Uterus (tissue), 4 donors: Measurements from ENCODE around the gene PTPRG. TPM values are rescaled to one million over a fixed set of nuclear protein-coding genes. Genes with fewer than 3 reads are reported as not detected.
"Not testable (repeated sequence)": the region's sequence is repeated elsewhere in the genome, so short reads cannot be mapped to it uniquely, and the experiment has no call there.

Experiments
- DNase-seq, 2 donors: peaks; one replicate each; pipeline ENCODE4 v3.0.0-alpha.2; 2019 to 2020
- H3K27ac ChIP-seq, 2 donors: fragments of 200-600 bp; sonication (generic); 1 replicate in 1 of 2; 2 replicates in 1 of 2; pipeline ENCODE4 v1.5.1; 2016 to 2018
- H3K27me3 ChIP-seq, 2 donors: fragments of 200-600 bp; sonication (generic); one replicate each; pipeline ENCODE4 v1.5.1; 2018 to 2019; ENCODE audit warnings: control low read depth in 1 of 2
- H3K36me3 ChIP-seq, 2 donors: fragments of 200-600 bp; sonication (generic); one replicate each; pipeline ENCODE4 v1.5.1; 2019; ENCODE audit warnings: control low read depth in 1 of 2
- H3K4me1 ChIP-seq, 2 donors: fragments of 200-600 bp; sonication (generic); one replicate each; pipeline ENCODE4 v1.5.1; 2018 to 2019; ENCODE audit warnings: control low read depth in 1 of 2
- H3K4me3 ChIP-seq, 2 donors: fragments of 200-600 bp; sonication (generic); 1 replicate in 1 of 2; 2 replicates in 1 of 2; pipeline ENCODE4 v1.5.1; 2018 to 2019; ENCODE audit warnings: mild to moderate bottlenecking in 1 of 2
- H3K9me3 ChIP-seq, 2 donors: fragments of 200-600 bp; sonication (generic); one replicate each; pipeline ENCODE4 v1.5.1; 2019; ENCODE audit warnings: control low read depth in 1 of 2
- POLR2A ChIP-seq, 2 donors: fragments of 450-650 bp; IDR thresholded peaks; one replicate each; pipeline ENCODE4 v1.6.1; 2016; ENCODE audit warnings: antibody characterized with exemption in 2 of 2, mild to moderate bottlenecking in 1 of 2, moderate library complexity in 1 of 2
- intact Hi-C: fragments of 100-400 bp; cut with DNase I; formaldehyde crosslinking; loops from one replicate; pipeline ENCODE4 v1.15.1; 2023; ENCODE audit warnings: low total_unique reads
- total RNA-seq, 4 donors: library from RNA; depleted of rRNA in 3 of 4; stranded (reverse); fragments of >200 nt in 3 of 4; gene quantifications; one replicate each; pipeline versions ENCODE4 v1.1.0 to v1.2.4, GENCODE V29; 2014 to 2023
- TF ChIP-seq, protein P1 (sequence below), 4 experiments: fragments of 200-600 bp in 2 of 4; fragments of 450-650 bp in 2 of 4; sonication (generic) in 2 of 4; IDR thresholded peaks; one replicate each; pipeline ENCODE4 v1.5.1; 2016 to 2019; ENCODE audit warnings: antibody characterized with exemption in 4 of 4, mild to moderate bottlenecking in 2 of 4, moderate library complexity in 1 of 4
- donor health status: DM: yes; HTN: yes; CAD: no.

Gene PTPRG
- total RNA-seq, 4 donors from 2014 or later = 43.5 to 136 (median 62.6) TPM

DNA sequence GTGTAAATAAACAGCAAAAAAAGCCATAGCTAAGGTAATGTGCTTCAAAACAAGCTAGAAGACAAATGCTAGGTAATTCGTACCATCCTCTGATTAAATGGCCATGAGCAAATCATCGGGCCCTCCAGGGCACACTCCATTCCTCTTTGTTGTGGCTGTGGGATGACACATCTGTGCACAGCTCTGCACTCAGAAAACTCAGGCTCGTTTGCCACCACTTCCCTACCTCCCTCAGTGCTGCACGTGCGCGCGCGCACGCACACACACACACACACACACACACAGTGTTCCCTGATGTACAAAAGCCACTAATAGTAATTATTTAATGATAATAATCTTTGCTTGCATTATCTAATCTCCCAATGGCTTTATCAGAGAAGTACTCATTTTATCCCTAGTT is 475.4 kb downstream of the PTPRG start:
- Histone ChIP-seq H3K4me3 (no peak overlapping the region), H3K36me3 (no peaks in the 10 kb centered on the region), H3K4me1 (no peaks in the 10 kb centered on the region), H3K9me3 (no peaks in the 10 kb centered on the region), H3K27ac (no peak overlapping the region), H3K27me3 (no peaks in the 10 kb centered on the region)
- intact Hi-C loops = no loop called here
- no peak for DNase-seq
- TF ChIP-seq, protein P1, sequence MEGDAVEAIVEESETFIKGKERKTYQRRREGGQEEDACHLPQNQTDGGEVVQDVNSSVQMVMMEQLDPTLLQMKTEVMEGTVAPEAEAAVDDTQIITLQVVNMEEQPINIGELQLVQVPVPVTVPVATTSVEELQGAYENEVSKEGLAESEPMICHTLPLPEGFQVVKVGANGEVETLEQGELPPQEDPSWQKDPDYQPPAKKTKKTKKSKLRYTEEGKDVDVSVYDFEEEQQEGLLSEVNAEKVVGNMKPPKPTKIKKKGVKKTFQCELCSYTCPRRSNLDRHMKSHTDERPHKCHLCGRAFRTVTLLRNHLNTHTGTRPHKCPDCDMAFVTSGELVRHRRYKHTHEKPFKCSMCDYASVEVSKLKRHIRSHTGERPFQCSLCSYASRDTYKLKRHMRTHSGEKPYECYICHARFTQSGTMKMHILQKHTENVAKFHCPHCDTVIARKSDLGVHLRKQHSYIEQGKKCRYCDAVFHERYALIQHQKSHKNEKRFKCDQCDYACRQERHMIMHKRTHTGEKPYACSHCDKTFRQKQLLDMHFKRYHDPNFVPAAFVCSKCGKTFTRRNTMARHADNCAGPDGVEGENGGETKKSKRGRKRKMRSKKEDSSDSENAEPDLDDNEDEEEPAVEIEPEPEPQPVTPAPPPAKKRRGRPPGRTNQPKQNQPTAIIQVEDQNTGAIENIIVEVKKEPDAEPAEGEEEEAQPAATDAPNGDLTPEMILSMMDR (IDR thresholded peaks at IDR 0.05) = no peak
- no peak for TF ChIP-seq POLR2A (IDR thresholded peaks at IDR 0.05)

GRCh38 chr3:62038798-62039197 is 477.4 kb downstream of the PTPRG start:
- H3K27ac ChIP-seq = peak overlapping the region; percentile 46 to 55
- not testable (repeated sequence) for DNase-seq

DNA sequence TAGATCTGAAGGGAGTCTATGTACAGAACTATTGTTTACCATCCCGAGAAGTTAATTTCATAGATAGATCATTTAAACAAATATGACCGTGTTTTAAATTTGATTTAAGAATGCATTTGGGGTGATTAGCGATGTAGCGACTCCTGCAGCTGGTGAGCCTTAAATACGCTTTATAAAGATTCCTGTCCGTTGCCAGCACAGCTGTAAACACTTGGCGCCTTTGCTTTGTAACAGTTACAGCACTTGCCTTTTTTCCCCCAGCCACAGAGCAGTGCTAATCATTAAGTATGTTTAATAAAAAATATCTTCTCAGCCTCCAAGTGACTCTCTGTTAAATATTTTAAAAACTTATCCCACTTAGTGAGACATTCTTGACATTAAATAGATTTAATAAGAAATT is 478.2 kb downstream of the PTPRG start:
- intact Hi-C loops = no loop called here
- peak overlapping the region; percentile 46 to 55 for H3K27ac ChIP-seq
- DNase-seq = peak in 1 of 2 donors; percentile 30

More at GRCh38 chr3:62038798-62039197, 477.4 kb downstream of the PTPRG start:
- H3K9me3 ChIP-seq, H3K4me3 ChIP-seq, H3K4me1 ChIP-seq, H3K27me3 ChIP-seq, H3K36me3 ChIP-seq, intact Hi-C loops: not testable (repeated sequence)

DNA sequence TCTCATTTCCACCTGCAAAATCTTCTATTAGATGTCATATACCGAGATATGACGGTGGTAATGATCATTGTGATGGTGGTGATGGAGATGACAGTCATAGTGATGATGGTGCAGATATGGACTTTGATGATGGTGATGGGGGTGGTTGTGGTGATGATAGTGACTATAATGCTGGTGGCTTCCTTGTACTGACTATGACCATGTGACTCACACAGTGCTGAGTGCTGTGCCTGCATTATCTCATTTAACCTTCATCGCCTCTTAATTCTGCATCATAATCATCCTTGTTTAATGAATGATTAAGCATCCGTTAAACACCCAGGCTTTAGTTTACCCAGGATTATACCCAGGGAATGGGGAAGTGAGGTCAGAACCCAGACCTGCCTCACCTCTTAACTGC is 480.3 kb downstream of the PTPRG start:
- Histone ChIP-seq H3K27ac (no peak overlapping the region), H3K4me1 (no peaks in the 10 kb centered on the region), H3K9me3 (no peaks in the 10 kb centered on the region), H3K27me3 (no peaks in the 10 kb centered on the region), H3K36me3 (no peaks in the 10 kb centered on the region), H3K4me3 (no peak overlapping the region)
- TF ChIP-seq, protein P1 (IDR thresholded peaks at IDR 0.05) = no peak
- no peak for TF ChIP-seq POLR2A (IDR thresholded peaks at IDR 0.05)
- no peak for DNase-seq
- intact Hi-C loops = no loop called here

More for the DNA sequence above, 478.2 kb downstream of the PTPRG start:
- Histone ChIP-seq H3K9me3 (no peaks in the 10 kb centered on the region), H3K36me3 (no peaks in the 10 kb centered on the region), H3K4me3 (no peak overlapping the region), H3K4me1 (no peaks in the 10 kb centered on the region), H3K27me3 (no peaks in the 10 kb centered on the region)
- TF ChIP-seq, protein P1 (IDR thresholded peaks at IDR 0.05) = no peak
- TF ChIP-seq POLR2A (IDR thresholded peaks at IDR 0.05) = no peak

DNA sequence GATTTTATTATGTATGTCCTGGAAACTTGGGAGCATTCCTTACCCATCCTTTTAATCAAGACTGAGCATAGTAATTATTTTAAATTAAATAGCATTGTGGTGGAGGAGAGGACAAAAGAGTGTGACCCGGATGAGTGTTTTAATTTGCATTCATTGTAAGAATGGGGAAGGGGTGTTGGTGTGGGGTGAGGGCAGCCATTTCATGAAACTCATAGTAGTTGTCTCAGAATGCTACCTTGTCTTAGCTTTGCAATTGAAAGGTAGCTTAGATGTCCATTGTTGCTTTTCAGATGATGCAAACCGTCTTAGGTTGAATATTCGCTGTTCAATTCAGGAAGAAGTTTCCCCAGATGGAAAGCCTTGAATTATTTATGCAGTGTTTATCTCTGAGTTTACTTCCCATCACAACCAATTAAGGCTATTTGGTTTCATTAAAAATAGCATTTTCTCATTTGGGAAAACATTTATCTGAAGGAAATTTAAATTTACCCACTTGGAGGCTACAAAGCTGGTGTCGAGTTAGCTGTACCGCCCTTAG is 483.6 kb downstream of the PTPRG start:
- H3K9me3 ChIP-seq = no peaks in the 10 kb centered on the region
- no peak overlapping the region for H3K4me3 ChIP-seq
- no peaks in the 10 kb centered on the region for H3K4me1 ChIP-seq
- DNase-seq = no peak
- TF ChIP-seq, protein P1 (IDR thresholded peaks at IDR 0.05) = no peak
- no peak for TF ChIP-seq POLR2A (IDR thresholded peaks at IDR 0.05)
- H3K36me3 ChIP-seq = no peaks in the 10 kb centered on the region
- no peak overlapping the region for H3K27ac ChIP-seq
- no peaks in the 10 kb centered on the region for H3K27me3 ChIP-seq
- intact Hi-C loops = no loop called here

DNA sequence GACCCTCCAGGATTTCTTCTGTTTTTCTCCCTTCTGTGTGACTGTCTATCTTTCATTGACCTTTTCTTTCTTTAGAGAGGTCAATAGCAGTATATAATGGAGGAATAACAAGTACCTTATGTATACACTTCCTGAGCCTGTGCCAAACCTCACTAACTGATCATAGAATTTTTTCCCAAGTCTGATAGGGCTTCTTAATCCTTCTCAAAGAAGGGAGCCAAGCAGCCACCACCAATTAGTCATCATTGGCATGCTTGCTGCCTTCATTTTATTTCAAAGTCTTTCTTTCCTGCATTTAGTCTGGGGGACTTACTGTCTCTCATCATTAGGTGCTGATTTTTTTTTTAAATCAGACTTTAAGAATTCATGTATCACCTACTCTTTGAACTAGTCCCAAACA is 485.0 kb downstream of the PTPRG start:
- no peak overlapping the region for H3K27ac ChIP-seq
- DNase-seq = no peak

More for the DNA sequence above, 485.0 kb downstream of the PTPRG start:
- Histone ChIP-seq H3K36me3 (no peaks in the 10 kb centered on the region), H3K27me3 (no peaks in the 10 kb centered on the region), H3K4me3 (no peak overlapping the region), H3K4me1 (no peaks in the 10 kb centered on the region), H3K9me3 (no peaks in the 10 kb centered on the region)
- intact Hi-C loops = no loop called here
- no peak for TF ChIP-seq POLR2A (IDR thresholded peaks at IDR 0.05)
- TF ChIP-seq, protein P1 (IDR thresholded peaks at IDR 0.05) = no peak
